IPS-18c (cell line): ENCODE results near the gene IGSF9B.

Experiments
- H3K4me3 ChIP-seq: 2 replicates; pipeline ENCODE4 v1.7.0; 2013; ENCODE audit warnings: low read depth, mild to moderate bottlenecking, low read length, moderate library complexity; ENCODE audit not compliant: insufficient read depth
- H3K9me3 ChIP-seq: one replicate; pipeline ENCODE4 v1.6.1; 2013; ENCODE audit warnings: mild to moderate bottlenecking, low read length, moderate library complexity; ENCODE audit not compliant: control insufficient read depth, insufficient read depth

IGSF9B gene

GRCh38 chr11:133902506-133902905 lies 54.3 kb downstream of the IGSF9B start:
- no peak overlapping the region for H3K4me3 ChIP-seq

GRCh38 chr11:133901999-133902398 lies 54.8 kb downstream of the IGSF9B start:
- no peaks in the 10 kb centered on the region for H3K9me3 ChIP-seq
- H3K4me3 ChIP-seq: no peak overlapping the region

More at GRCh38 chr11:133902506-133902905, 54.3 kb downstream of the IGSF9B start:
- H3K9me3 ChIP-seq: no peaks in the 10 kb centered on the region

- no peaks in the 10 kb centered on the region for H3K9me3 ChIP-seq
- no peak overlapping the region for H3K4me3 ChIP-seq
Measured at GRCh38 chr11:133901316-133901715, 55.5 kb downstream of the IGSF9B start.

- no peaks in the 10 kb centered on the region for H3K9me3 ChIP-seq
- no peak overlapping the region for H3K4me3 ChIP-seq
Measured at GRCh38 chr11:133900176-133901105, 56.3 kb downstream of the IGSF9B start.

GRCh38 chr11:133898770-133899115 lies 58.0 kb downstream of the IGSF9B start:
- Histone ChIP-seq H3K4me3 (no peak overlapping the region), H3K9me3 (no peaks in the 10 kb centered on the region)

GRCh38 chr11:133898031-133898769 lies 58.6 kb downstream of the IGSF9B start:
- Histone ChIP-seq H3K9me3 (no peaks in the 10 kb centered on the region), H3K4me3 (no peak overlapping the region)

- no peak overlapping the region for H3K4me3 ChIP-seq
- no peaks in the 10 kb centered on the region for H3K9me3 ChIP-seq
Measured at GRCh38 chr11:133897331-133897650, 59.5 kb downstream of the IGSF9B start.

- no peaks in the 10 kb centered on the region for H3K9me3 ChIP-seq
- H3K4me3 ChIP-seq: no peak overlapping the region
Measured at GRCh38 chr11:133896642-133897330, 60.0 kb downstream of the IGSF9B start.

GRCh38 chr11:133896028-133896427 lies 60.7 kb downstream of the IGSF9B start:
- H3K9me3 ChIP-seq: no peaks in the 10 kb centered on the region
- no peak overlapping the region for H3K4me3 ChIP-seq

GRCh38 chr11:133895551-133895950 lies 61.2 kb downstream of the IGSF9B start:
- Histone ChIP-seq H3K4me3 (no peak overlapping the region), H3K9me3 (no peaks in the 10 kb centered on the region)

- H3K4me3 ChIP-seq: no peak overlapping the region
- no peaks in the 10 kb centered on the region for H3K9me3 ChIP-seq
Measured at GRCh38 chr11:133895061-133895479, 61.7 kb downstream of the IGSF9B start.

GRCh38 chr11:133893381-133893780 lies 63.4 kb downstream of the IGSF9B start:
- H3K4me3 ChIP-seq: no peak overlapping the region
- no peaks in the 10 kb centered on the region for H3K9me3 ChIP-seq

- no peaks in the 10 kb centered on the region for H3K9me3 ChIP-seq
- H3K4me3 ChIP-seq: no peak overlapping the region
Measured at GRCh38 chr11:133892584-133893380, 64.0 kb downstream of the IGSF9B start.

GRCh38 chr11:133892126-133892525 lies 64.6 kb downstream of the IGSF9B start:
- no peaks in the 10 kb centered on the region for H3K9me3 ChIP-seq
- H3K4me3 ChIP-seq: no peak overlapping the region

GRCh38 chr11:133889893-133890292 lies 66.9 kb downstream of the IGSF9B start:
- Histone ChIP-seq H3K4me3 (no peak overlapping the region), H3K9me3 (no peaks in the 10 kb centered on the region)

GRCh38 chr11:133889188-133889587 lies 67.6 kb downstream of the IGSF9B start:
- Histone ChIP-seq H3K9me3 (peaks cover 2% of the 10 kb centered on the region), H3K4me3 (no peak overlapping the region)

- Histone ChIP-seq H3K4me3 (no peak overlapping the region), H3K9me3 (peaks cover 2% of the 10 kb centered on the region)
Measured at GRCh38 chr11:133887692-133888332, 69.0 kb downstream of the IGSF9B start.
